ENCODE results near the gene PPM1B.

PPM1B gene

GRCh38 chr2:44137872-44138551 is 30.7 kb upstream of the PPM1B start:
- CTCF ChIA-PET, result interaction anchor here (0.6 kb wide), 1 partner anchor 497 kb away, joined by 4 read pairs; no protein-coding TSS in a partner anchor
- POLR2A ChIA-PET, result no interaction called here

GRCh38 chr2:44139741-44140140 is 28.9 kb upstream of the PPM1B start:
- Histone ChIP-seq H3K36me3 (ENCODE audit: control insufficient read depth in 2 of 2, insufficient read depth in 1 of 2, low read length in 2 of 2) (no peaks in the 10 kb centered on the region), H3K4me3 (ENCODE audit: low read depth, low read length) (no peak overlapping the region), H3K27ac (ENCODE audit: extremely low read depth, low read depth, low read length) (no peak overlapping the region), H3K9me3 (ENCODE audit: control insufficient read depth, insufficient read depth, low read depth, low read length) (no peaks in the 10 kb centered on the region), H3K4me1 (ENCODE audit: control insufficient read depth, insufficient read depth, low read length) (no peaks in the 10 kb centered on the region)
- TF ChIP-seq ZNF48 (tag by site-specific recombination; IDR thresholded peaks at IDR 0.05) (no peak), ZNF510 (tag by site-specific recombination; IDR thresholded peaks at IDR 0.05; ENCODE audit: insufficient replicate concordance) (peak; percentile 19)
- CTCF ChIA-PET, result interaction anchor here (0.6 kb wide), 1 partner anchor 100 kb away, joined by 3 read pairs; no protein-coding TSS in a partner anchor
- POLR2A ChIA-PET, result no interaction called here

More at GRCh38 chr2:44137872-44138551, 30.7 kb upstream of the PPM1B start:
- Histone ChIP-seq H3K4me3 (ENCODE audit: low read depth, low read length) (no peak overlapping the region), H3K27ac (ENCODE audit: extremely low read depth, low read depth, low read length) (no peak overlapping the region), H3K4me1 (ENCODE audit: control insufficient read depth, insufficient read depth, low read length) (no peaks in the 10 kb centered on the region), H3K36me3 (ENCODE audit: control insufficient read depth in 2 of 2, insufficient read depth in 1 of 2, low read length in 2 of 2) (no peaks in the 10 kb centered on the region), H3K9me3 (ENCODE audit: control insufficient read depth, insufficient read depth, low read depth, low read length) (no peaks in the 10 kb centered on the region)
- TF ChIP-seq ZBTB21 (tag by site-specific recombination; IDR thresholded peaks at IDR 0.05) (no peak), ZNF266 (tag by site-specific recombination; IDR thresholded peaks at IDR 0.05; ENCODE audit: low read depth) (no peak), ZNF792 (tag by site-specific recombination; IDR thresholded peaks at IDR 0.05) (no peak), ZNF560 (tag by site-specific recombination; IDR thresholded peaks at IDR 0.05; ENCODE audit: borderline replicate concordance) (no peak), ZNF791 (tag by site-specific recombination; IDR thresholded peaks at IDR 0.05) (no peak), ZNF48 (tag by site-specific recombination; IDR thresholded peaks at IDR 0.05) (no peak), CTCF (tag by site-specific recombination; IDR thresholded peaks at IDR 0.05) (no peak), ZNF214 (tag by site-specific recombination; IDR thresholded peaks at IDR 0.05; ENCODE audit: borderline replicate concordance) (no peak)

- H3K27ac ChIP-seq (ENCODE audit: extremely low read depth, low read depth, low read length), result no peak overlapping the region
- H3K4me1 ChIP-seq (ENCODE audit: control insufficient read depth, insufficient read depth, low read length), result no peaks in the 10 kb centered on the region
- no peaks in the 10 kb centered on the region for H3K9me3 ChIP-seq (ENCODE audit: control insufficient read depth, insufficient read depth, low read depth, low read length)
- POLR2A ChIA-PET, result interaction anchor here (0.9 kb wide), 1 partner anchor 56 kb away, joined by 3 read pairs; no protein-coding TSS in a partner anchor
- TF ChIP-seq FEZF1 (tag by site-specific recombination; IDR thresholded peaks at IDR 0.05) (no peak), ZNF571 (tag by site-specific recombination; IDR thresholded peaks at IDR 0.05) (no peak), ZNF211 (tag by site-specific recombination; IDR thresholded peaks at IDR 0.05; ENCODE audit: low read depth) (no peak), PRDM4 (tag by site-specific recombination; IDR thresholded peaks at IDR 0.05) (no peak), KLF7 (tag by site-specific recombination; IDR thresholded peaks at IDR 0.05; ENCODE audit: borderline replicate concordance) (no peak), ZNF48 (tag by site-specific recombination; IDR thresholded peaks at IDR 0.05) (no peak), ZNF560 (tag by site-specific recombination; IDR thresholded peaks at IDR 0.05; ENCODE audit: borderline replicate concordance) (no peak), CTCF (tag by site-specific recombination; IDR thresholded peaks at IDR 0.05) (no peak), BCL11A (tag by site-specific recombination; IDR thresholded peaks at IDR 0.05; ENCODE audit: low read depth) (no peak), TCF7L2 (IDR thresholded peaks at IDR 0.05; ENCODE audit: borderline replicate concordance, low read depth, low read length) (no peak), ZNF776 (tag by site-specific recombination; IDR thresholded peaks at IDR 0.05; ENCODE audit: borderline replicate concordance) (no peak), PATZ1 (tag by site-specific recombination; IDR thresholded peaks at IDR 0.05) (no peak), GLIS2 (tag by site-specific recombination; IDR thresholded peaks at IDR 0.05) (no peak)
- no peak overlapping the region for H3K4me3 ChIP-seq (ENCODE audit: low read depth, low read length)
- no peaks in the 10 kb centered on the region for H3K36me3 ChIP-seq (ENCODE audit: control insufficient read depth in 2 of 2, insufficient read depth in 1 of 2, low read length in 2 of 2)
- CTCF ChIA-PET, result interaction anchor here (0.6 kb wide), 1 partner anchor 97 kb away, joined by 3 read pairs; no protein-coding TSS in a partner anchor
Measured at GRCh38 chr2:44142306-44142705, 26.4 kb upstream of the PPM1B start.
